ENCODE measurements around the gene FANCI.

Gene FANCI

GRCh38 chr15:89278307-89278706, 34.5 kb downstream of the FANCI start:
- no peaks in the 10 kb centered on the region for H3K27me3 ChIP-seq (replicated peaks; ENCODE audit: control insufficient read depth, insufficient read depth, low read length)
- no peak for TF ChIP-seq CTCF (IDR thresholded peaks at IDR 0.05; ENCODE audit: insufficient read depth, low read length, poor library complexity, severe bottlenecking)
- no peak overlapping the region for H3K4me3 ChIP-seq (replicated peaks; ENCODE audit: low read depth, low read length)
- DNase-seq (ENCODE audit: extremely low read depth, insufficient read length) = no peak
- H3K36me3 ChIP-seq (ENCODE audit: control insufficient read depth, insufficient read depth, low read length) = no peaks in the 10 kb centered on the region; the same call in 1 of the 2 replicates

DNA sequence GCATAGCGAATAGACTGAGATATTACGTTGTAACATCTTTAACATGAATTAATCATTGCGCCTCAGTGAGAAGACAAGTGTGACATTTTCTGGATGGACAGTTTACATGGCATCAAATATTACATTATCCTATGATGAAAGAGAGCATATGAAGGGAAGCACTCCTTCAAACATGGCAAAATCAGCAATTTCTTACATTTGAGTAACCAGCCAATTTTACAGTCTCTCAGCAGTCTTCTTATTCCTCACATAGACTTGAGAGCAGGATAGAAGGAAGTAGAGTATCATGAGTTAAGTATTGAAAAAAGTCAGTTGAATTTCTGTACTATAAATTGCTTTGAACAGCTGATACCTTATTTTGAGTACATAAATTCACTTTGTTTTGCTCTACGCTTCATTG, 38.9 kb downstream of the FANCI start:
- TF ChIP-seq CTCF (IDR thresholded peaks at IDR 0.05; ENCODE audit: insufficient read depth, low read length, poor library complexity, severe bottlenecking) = no peak
- Histone ChIP-seq H3K36me3 (ENCODE audit: control insufficient read depth, insufficient read depth, low read length) (peaks cover 4% of the 10 kb centered on the region), H3K27me3 (replicated peaks; ENCODE audit: control insufficient read depth, insufficient read depth, low read length) (no peaks in the 10 kb centered on the region), H3K4me3 (replicated peaks; ENCODE audit: low read depth, low read length) (no peak overlapping the region)
- no peak for DNase-seq (ENCODE audit: extremely low read depth, insufficient read length)

DNA sequence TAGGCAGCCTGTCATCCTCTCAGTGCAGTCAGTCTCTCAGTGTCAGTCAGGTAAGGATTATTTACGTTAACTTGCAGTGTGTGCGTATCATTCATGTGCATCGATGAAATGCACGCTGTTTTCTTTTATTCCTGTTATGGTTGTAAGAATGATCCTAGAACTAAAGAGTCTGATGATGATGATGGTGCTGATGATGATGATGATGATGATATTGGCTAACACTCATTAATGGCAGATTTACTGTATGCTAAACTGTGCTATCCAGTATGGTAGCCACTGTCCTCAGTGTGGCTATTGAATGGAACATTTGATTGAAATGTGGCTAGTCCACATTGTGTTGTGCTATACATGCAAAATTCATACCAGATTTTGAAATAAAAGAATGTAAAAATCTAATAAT, 39.4 kb downstream of the FANCI start:
- Histone ChIP-seq H3K27me3 (replicated peaks; ENCODE audit: control insufficient read depth, insufficient read depth, low read length) (no peaks in the 10 kb centered on the region), H3K36me3 (ENCODE audit: control insufficient read depth, insufficient read depth, low read length) (peaks cover 7% of the 10 kb centered on the region), H3K4me3 (replicated peaks; ENCODE audit: low read depth, low read length) (no peak overlapping the region)
- DNase-seq (ENCODE audit: extremely low read depth, insufficient read length) = no peak
- TF ChIP-seq CTCF (IDR thresholded peaks at IDR 0.05; ENCODE audit: insufficient read depth, low read length, poor library complexity, severe bottlenecking) = no peak

DNA sequence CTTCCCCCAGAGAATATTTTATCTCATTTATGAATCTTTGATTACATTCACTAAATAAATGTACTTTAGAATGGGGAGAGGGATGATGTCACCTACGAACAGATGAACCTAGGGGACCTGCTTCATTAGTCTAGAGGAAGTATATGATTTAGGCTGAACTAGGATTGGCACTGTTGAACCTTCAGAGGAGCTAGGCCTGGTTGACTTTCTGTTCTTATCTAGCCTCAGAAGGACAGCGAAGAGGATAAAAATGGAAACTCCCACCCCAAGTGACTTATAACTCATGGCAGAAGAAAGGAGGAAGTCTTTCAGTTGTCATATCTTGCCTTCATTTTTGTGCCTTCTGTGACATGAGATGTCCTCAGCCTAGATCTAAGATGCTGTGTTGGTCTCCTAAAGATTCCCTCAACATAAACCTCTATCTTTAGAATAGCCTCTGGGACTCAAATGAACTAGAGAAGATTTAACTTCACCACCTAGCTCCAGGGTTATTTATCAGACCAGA, 48.2 kb downstream of the FANCI start:
- Histone ChIP-seq H3K27me3 (replicated peaks; ENCODE audit: control insufficient read depth, insufficient read depth, low read length) (no peaks in the 10 kb centered on the region), H3K4me3 (replicated peaks; ENCODE audit: low read depth, low read length) (no peak overlapping the region), H3K36me3 (ENCODE audit: control insufficient read depth, insufficient read depth, low read length) (peaks cover 13% of the 10 kb centered on the region)
- TF ChIP-seq CTCF (IDR thresholded peaks at IDR 0.05; ENCODE audit: insufficient read depth, low read length, poor library complexity, severe bottlenecking) = no peak
- DNase-seq (ENCODE audit: extremely low read depth, insufficient read length) = no peak

DNA sequence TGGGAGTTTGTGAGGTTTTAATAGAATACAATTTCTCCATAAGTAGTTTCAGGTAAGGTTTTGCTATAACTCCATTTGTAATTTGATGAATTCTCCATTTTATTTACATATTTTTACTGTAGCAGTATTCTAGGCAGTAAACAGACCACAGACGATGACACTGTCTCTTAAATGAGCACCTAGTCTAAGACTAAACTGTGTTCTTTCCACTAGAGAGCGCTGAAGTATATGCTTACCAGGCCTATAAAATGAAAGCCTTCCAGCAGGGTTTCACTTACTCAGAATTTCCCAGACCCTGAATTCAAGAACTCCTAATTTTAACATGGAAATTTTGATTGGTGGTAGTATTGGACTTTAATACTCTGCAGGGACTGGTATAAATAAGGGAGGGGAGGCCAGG, 49.2 kb downstream of the FANCI start:
- no peak overlapping the region for H3K4me3 ChIP-seq (replicated peaks; ENCODE audit: low read depth, low read length)
- no peak for DNase-seq (ENCODE audit: extremely low read depth, insufficient read length)
- peaks cover 11% of the 10 kb centered on the region for H3K36me3 ChIP-seq (ENCODE audit: control insufficient read depth, insufficient read depth, low read length)
- no peak for TF ChIP-seq CTCF (IDR thresholded peaks at IDR 0.05; ENCODE audit: insufficient read depth, low read length, poor library complexity, severe bottlenecking)
- no peaks in the 10 kb centered on the region for H3K27me3 ChIP-seq (replicated peaks; ENCODE audit: control insufficient read depth, insufficient read depth, low read length)

DNA sequence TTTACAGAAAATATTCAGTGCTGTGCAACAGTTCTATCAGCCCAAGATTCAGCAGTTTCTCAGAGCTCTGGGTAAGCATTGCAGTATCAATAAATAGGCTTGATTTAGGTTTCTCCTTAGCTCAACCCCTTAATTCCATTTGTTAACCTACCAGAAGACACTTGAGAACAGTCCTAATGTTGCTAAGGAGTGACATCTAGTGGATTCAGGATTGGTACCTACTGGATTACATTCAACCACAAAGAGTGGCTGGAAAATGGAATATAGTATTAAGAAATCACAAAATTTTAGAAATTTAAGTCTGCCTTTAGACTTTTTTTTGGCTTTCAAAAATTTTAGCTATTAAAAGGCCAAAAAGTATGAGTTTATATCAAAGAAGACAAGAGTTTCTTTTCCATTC, 56.1 kb downstream of the FANCI start:
- TF ChIP-seq CTCF (IDR thresholded peaks at IDR 0.05; ENCODE audit: insufficient read depth, low read length, poor library complexity, severe bottlenecking) = no peak
- DNase-seq (ENCODE audit: extremely low read depth, insufficient read length) = no peak
- Histone ChIP-seq H3K27me3 (replicated peaks; ENCODE audit: control insufficient read depth, insufficient read depth, low read length) (no peaks in the 10 kb centered on the region), H3K4me3 (replicated peaks; ENCODE audit: low read depth, low read length) (no peak overlapping the region), H3K36me3 (ENCODE audit: control insufficient read depth, insufficient read depth, low read length) (peaks cover 4% of the 10 kb centered on the region)
